ENCODE results near the gene ATXN1L.
"Not testable (repeated sequence)": the region's sequence is repeated elsewhere in the genome, so short reads cannot be mapped to it uniquely, and the experiment has no call there.

The ATXN1L gene, protein sequence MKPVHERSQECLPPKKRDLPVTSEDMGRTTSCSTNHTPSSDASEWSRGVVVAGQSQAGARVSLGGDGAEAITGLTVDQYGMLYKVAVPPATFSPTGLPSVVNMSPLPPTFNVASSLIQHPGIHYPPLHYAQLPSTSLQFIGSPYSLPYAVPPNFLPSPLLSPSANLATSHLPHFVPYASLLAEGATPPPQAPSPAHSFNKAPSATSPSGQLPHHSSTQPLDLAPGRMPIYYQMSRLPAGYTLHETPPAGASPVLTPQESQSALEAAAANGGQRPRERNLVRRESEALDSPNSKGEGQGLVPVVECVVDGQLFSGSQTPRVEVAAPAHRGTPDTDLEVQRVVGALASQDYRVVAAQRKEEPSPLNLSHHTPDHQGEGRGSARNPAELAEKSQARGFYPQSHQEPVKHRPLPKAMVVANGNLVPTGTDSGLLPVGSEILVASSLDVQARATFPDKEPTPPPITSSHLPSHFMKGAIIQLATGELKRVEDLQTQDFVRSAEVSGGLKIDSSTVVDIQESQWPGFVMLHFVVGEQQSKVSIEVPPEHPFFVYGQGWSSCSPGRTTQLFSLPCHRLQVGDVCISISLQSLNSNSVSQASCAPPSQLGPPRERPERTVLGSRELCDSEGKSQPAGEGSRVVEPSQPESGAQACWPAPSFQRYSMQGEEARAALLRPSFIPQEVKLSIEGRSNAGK

GRCh38 chr16:71845639-71846430, at the start of gene ATXN1L:
TSS of gene ATXN1L (plus strand) at chr16:71845976. CDS start at chr16:71849741, 3,765 bp downstream.
- peak; percentile 72 for DNase-seq

GRCh38 chr16:71796501-71797097, 49.2 kb upstream of the ATXN1L start:
- DNase-seq, result no peak

- no peak for DNase-seq
These were observed 42.5 kb upstream of the ATXN1L start for GRCh38 chr16:71803305-71803690.

- DNase-seq, result no peak
These were observed 37.7 kb upstream of the ATXN1L start for GRCh38 chr16:71807905-71808592.

- DNase-seq, result peak; percentile 89
These were observed 37.0 kb upstream of the ATXN1L start, which contains the start of gene AP1G1 for GRCh38 chr16:71808593-71809459. TSS of gene AP1G1 (minus strand) at chr16:71808834. CDS start at chr16:71789479, 19,355 bp downstream.

DNA sequence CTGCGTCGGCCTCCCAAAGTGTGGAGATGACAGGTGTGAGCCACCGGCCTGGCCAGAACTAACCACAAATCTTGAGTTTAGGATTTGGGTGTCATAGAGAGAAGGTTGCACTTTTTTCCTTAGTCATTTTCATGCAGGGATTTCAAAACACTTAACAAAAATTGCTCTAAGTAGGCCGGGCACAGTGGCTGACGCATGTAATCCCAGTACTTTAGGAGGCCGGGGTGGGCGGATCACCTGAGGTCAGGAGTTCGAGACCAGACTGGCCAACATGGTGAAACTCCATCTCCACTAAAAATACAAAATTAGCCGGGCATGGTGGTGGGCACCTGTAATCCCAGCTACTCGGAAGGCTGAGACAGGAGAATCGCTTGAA, 35.6 kb upstream of the ATXN1L start:
- not testable (repeated sequence) for DNase-seq

- no peak for DNase-seq
These were observed 34.4 kb upstream of the ATXN1L start for GRCh38 chr16:71811261-71811803.

DNA sequence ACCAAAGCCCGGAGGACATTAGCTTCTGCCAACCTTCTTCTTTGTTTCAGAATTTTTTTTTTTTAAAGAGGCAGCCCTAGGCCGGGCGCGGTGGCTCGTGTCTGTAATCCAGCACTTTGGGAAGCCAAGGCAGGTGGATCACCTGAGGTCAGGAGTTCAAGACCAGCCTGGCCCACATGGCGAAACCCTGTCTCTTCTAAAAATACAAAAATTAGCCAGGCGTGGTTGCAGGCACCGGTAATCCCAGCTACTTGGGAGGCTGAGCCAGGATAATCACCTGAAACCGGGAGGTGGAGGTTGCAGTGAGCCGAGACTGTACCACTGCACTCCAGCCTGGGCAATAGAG, 28.6 kb upstream of the ATXN1L start:
- DNase-seq, result not testable (repeated sequence)

- no peak for DNase-seq
These were observed 19.2 kb upstream of the ATXN1L start for GRCh38 chr16:71826533-71827017.

DNA sequence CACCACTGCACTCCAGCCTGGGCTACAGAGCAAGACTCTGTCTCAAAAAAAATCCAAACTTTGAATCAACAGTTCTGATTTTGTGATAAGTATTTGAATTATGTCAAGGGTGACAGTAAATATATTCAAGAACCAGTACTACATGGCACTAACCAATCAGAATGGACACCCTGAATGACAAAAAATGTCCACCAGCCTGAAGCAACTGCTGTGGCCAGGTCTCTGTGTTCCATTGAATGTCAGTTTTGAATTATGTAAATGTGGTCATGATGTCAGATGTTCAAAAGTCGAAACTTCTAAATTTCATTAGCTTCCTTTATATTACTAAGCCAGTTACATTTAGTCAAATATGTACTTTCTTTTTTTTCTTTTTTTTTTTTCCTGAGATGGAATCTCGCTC, 15.4 kb upstream of the ATXN1L start:
- DNase-seq, result no peak

DNA sequence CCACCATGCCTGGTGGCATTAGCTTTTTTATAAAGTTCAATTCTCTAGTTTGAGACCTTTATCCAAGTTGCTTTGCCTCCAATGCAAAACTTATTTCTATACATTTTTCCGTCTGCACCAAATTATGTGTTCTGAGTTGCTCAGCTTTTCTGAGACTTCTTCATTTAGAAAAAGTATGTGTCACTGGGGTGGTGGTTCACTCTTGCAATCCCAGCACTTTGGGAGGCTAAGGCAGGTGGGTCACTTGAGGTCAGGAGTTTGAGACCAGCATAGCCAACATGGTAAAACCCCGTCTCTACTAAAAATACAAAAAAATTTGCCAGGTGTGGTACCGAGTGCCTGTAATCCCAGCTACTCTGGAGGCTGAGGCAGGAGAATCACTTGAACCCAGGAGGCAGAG, 14.1 kb upstream of the ATXN1L start:
- DNase-seq, result not testable (repeated sequence)

DNA sequence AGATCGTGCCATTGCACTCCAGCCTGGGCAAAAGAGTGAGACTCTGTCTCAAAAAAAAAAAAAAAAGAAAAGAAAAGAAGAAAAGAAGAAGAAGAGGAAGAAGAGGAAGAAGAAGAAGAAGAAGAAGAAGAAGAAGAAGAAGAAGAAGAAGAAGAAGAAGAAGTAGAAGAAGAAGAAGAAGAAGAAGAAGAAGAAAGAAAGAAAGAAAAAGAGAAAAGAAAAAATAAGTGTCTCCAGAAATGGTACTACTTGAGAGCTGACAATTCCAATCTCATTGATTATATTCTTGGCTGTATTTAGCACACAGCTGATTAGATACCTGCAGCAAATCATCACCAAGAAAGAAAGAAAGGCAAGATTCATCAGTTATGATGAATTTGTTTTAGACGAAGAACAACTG, 13.7 kb upstream of the ATXN1L start:
- DNase-seq, result not testable (repeated sequence)

GRCh38 chr16:71834291-71834690, 11.5 kb upstream of the ATXN1L start:
- no peak for DNase-seq

DNA sequence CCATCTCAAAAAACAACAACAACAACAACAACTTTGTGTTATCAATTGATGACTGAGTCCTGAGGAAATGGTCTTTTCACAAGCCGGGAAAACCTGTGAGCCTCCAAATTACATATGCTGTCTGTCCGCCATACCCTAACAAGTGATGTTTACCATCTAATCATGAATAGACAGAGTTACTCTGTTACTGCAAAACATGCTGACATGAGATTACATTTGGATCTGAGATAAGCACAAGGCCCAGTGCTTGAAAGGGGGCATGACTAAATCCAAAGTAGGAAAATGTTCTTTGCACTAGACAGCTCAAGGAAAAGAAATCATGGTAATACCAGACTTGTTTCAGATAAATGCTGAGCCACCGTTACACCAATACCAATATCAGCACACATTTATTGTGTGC, 8.6 kb upstream of the ATXN1L start:
- DNase-seq, result no peak

DNA sequence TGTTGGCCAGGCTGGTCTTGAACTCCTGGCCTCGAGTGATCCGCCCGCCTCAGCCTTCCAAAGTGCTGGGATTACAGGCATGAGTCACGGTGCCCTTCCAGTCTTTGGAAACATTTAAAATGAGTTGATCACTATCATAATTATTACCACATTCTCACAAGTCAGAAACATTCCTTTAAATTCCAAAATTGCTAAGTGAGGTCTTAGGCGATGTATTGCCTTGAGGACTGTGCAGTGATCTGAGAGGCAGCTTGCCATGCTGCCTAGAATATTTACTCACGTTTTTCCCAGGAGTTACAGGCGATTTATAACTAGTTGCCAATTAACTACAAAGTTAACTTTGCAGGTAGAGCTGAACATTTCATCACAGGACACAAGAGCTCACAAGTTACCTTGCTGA, 5.7 kb upstream of the ATXN1L start:
- DNase-seq, result no peak

DNA sequence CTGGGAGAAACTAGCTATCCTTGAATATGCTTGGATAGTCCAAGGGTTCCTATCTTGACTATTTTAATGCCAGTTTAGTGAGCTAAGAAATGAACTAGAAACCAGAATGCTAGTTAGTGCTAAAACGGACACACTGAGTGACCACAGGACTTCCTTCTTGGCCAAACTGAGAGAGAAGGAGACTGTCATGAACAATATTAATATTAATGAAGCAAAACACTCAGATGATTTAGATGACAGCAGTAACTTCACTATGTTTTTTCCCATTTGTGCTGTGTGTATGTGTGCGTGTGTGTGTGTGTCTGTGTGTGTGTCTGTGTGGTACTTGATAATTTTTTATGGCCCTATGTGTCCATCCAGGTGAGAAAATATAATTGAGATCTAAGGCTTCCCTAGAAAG, 2.2 kb upstream of the ATXN1L start:
- no peak for DNase-seq

- no peak for DNase-seq
These were observed 655 bp downstream of the ATXN1L start for GRCh38 chr16:71846431-71846830.

DNA sequence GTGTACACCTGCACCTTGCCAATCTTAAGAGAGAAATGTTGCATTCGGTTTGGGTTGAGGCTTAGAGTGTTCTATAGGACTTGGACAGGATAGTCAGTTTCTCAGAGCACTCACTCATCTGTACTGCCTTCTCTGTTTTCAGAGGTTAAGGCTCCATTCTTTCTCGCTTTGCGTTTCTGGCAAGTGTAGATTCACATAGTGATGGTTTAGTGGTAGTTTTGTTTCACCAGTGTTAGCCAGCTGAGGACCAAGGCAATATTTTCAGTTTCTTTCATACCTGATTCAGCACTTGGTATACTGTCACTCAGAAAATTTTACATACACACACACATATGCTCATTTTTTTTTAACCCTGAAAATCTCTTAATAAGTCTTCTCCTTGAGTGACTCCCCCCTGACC, 1.3 kb downstream of the ATXN1L start:
- DNase-seq, result no peak

GRCh38 chr16:71848622-71849021, 2.8 kb downstream of the ATXN1L start:
- DNase-seq, result no peak

GRCh38 chr16:71851746-71852145, 6.0 kb downstream of the ATXN1L start:
- DNase-seq, result no peak

DNA sequence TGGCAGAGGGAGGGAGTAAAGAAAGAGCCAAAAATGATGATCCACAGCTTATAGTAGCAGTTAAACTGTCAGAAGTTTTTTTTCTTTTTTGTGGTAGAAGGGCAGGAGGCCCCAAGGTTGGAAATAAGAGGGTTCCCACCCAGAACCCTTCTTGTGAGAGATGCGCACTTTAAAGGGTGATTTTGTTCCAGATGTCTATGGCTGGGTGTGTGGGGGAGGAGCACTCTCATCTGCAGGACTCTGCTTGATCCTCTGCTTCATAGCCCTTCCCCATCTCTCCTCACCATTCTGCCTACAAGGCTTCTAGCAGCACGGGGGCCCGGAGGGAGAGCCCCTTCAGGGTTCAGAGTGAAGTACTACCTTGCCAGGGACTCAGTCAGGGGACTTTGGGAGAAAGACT, 6.4 kb downstream of the ATXN1L start:
- no peak for DNase-seq

Measured in amniotic stem cell (primary cell).